Endothelial cell of umbilical vein (primary cell): ENCODE measurements around the gene DSCAML1.

Experiments used
- CTCF ChIP-seq, 2 donors: IDR thresholded peaks; 1 replicate in 1 of 2; 2 replicates in 1 of 2; pipeline ENCODE4 v1.5.1; 2011; ENCODE audit warnings: low read length in 2 of 2, mild to moderate bottlenecking in 2 of 2, moderate library complexity in 2 of 2, control low read depth in 1 of 2, inconsistent platforms in 1 of 2, low read depth in 1 of 2; ENCODE audit not compliant: insufficient read depth in 1 of 2; ENCODE audit errors: extremely low read depth in 1 of 2
- EZH2 ChIP-seq: IDR thresholded peaks from 2 replicates; pipeline ENCODE4 v1.6.1; 2012; ENCODE audit warnings: borderline replicate concordance, low read depth, mild to moderate bottlenecking, moderate library complexity, low read length, inconsistent platforms; ENCODE audit not compliant: severe bottlenecking
- FOS ChIP-seq: IDR thresholded peaks from 2 replicates; pipeline ENCODE4 v1.6.1; 2011; ENCODE audit warnings: mild to moderate bottlenecking, low read length, moderate library complexity, borderline replicate concordance; ENCODE audit not compliant: insufficient read depth
- GATA2 ChIP-seq: IDR thresholded peaks from 2 replicates; pipeline ENCODE4 v1.7.0; 2011; ENCODE audit warnings: low read depth, mild to moderate bottlenecking, moderate library complexity, mixed read lengths, low read length; ENCODE audit not compliant: insufficient read length, insufficient read depth
- JUN ChIP-seq: IDR thresholded peaks from 2 replicates; pipeline ENCODE4 v1.6.1; 2011; ENCODE audit warnings: borderline replicate concordance, low read depth; ENCODE audit not compliant: insufficient read length, insufficient read depth
- MAX ChIP-seq: IDR thresholded peaks from 2 replicates; pipeline ENCODE4 v1.6.1; 2011; ENCODE audit not compliant: insufficient read depth, insufficient read length
- MYC ChIP-seq: IDR thresholded peaks from one replicate; pipeline ENCODE4 v1.6.1; 2011; ENCODE audit warnings: mild to moderate bottlenecking, low read depth, low read length
- POLR2A ChIP-seq: IDR thresholded peaks from 2 replicates; pipeline ENCODE4 v1.6.1; 2012; ENCODE audit warnings: low read depth, mild to moderate bottlenecking, control low read depth, low read length
- POLR2AphosphoS5 ChIP-seq: IDR thresholded peaks from 2 replicates; pipeline ENCODE4 v1.6.1; 2012; ENCODE audit warnings: low read depth, mild to moderate bottlenecking, control low read depth, low read length, moderate library complexity; ENCODE audit not compliant: insufficient read depth

- TF ChIP-seq EZH2 (no peak), MYC (no peak), POLR2A (no peak), CTCF (IDR thresholded peaks at IDR 0.05; ENCODE audit: extremely low read depth in 1 of 2, insufficient read depth in 1 of 2, low read depth in 1 of 2, low read length in 2 of 2) (no peak), POLR2AphosphoS5 (no peak), JUN (no peak), GATA2 (no peak), FOS (no peak), MAX (no peak)
Observed at GRCh38 chr11:117482881-117483280, 314.1 kb downstream of the DSCAML1 start.
